HG03469 (cell line): ENCODE data around the gene PYROXD2.
A peak's percentile ranks its signal among the peaks of the same experiment; 100 is the strongest.

ENCODE experiments used
- ATAC-seq: cut with Tn5 transposase; IDR thresholded peaks from one replicate; pipeline ENCODE4 v1.9.1; 2021; ENCODE audit warnings: mild to moderate bottlenecking, moderate library complexity, moderate number of reproducible peaks; ENCODE audit not compliant: unreplicated experiment

Gene PYROXD2

GRCh38 chr10:98340261-98340939 is 74.6 kb downstream of the PYROXD2 start:
- peak; percentile 25 for ATAC-seq

GRCh38 chr10:98339799-98340198 is 75.2 kb downstream of the PYROXD2 start:
- peak; percentile 71 for ATAC-seq

GRCh38 chr10:98338896-98339295 is 76.1 kb downstream of the PYROXD2 start:
- ATAC-seq, result no peak

GRCh38 chr10:98338318-98338717 is 76.7 kb downstream of the PYROXD2 start:
- ATAC-seq, result no peak

- ATAC-seq, result no peak
Observed at GRCh38 chr10:98337484-98337883, 77.5 kb downstream of the PYROXD2 start.
